Esophagus (tissue), 2 donors: ENCODE data around the gene MCTP2. TPM values are rescaled to one million over a fixed set of nuclear protein-coding genes. Genes with fewer than 3 reads are reported as not detected.

Experiments used
- H3K27ac ChIP-seq, 2 donors: one replicate each; pipeline ENCODE4 v1.5.1; 2013; ENCODE audit warnings: low read depth in 2 of 2, mild to moderate bottlenecking in 2 of 2, inconsistent platforms in 1 of 2, low read length in 1 of 2, moderate library complexity in 1 of 2
- H3K27me3 ChIP-seq, 2 donors: one replicate each; pipeline ENCODE4 v1.6.1; 2013; ENCODE audit warnings: low read length in 2 of 2, control low read depth in 1 of 2, mild to moderate bottlenecking in 1 of 2; ENCODE audit not compliant: insufficient read depth in 2 of 2, control insufficient read depth in 1 of 2
- H3K36me3 ChIP-seq, 2 donors: one replicate each; pipeline ENCODE4 v1.6.1; 2013; ENCODE audit warnings: low read length in 1 of 2; ENCODE audit not compliant: control insufficient read depth in 2 of 2, insufficient read depth in 2 of 2
- H3K4me1 ChIP-seq, 2 donors: one replicate each; pipeline ENCODE4 v1.6.1; 2013; ENCODE audit warnings: low read length in 1 of 2; ENCODE audit not compliant: control insufficient read depth in 2 of 2, insufficient read depth in 2 of 2
- H3K4me3 ChIP-seq, 2 donors: one replicate each; pipeline ENCODE4 v1.5.1; 2013; ENCODE audit warnings: low read length in 2 of 2, mild to moderate bottlenecking in 2 of 2, low read depth in 1 of 2, moderate library complexity in 1 of 2
- H3K9me3 ChIP-seq, 2 donors: one replicate each; pipeline ENCODE4 v1.6.1; 2013; ENCODE audit warnings: mild to moderate bottlenecking in 2 of 2, low read depth in 1 of 2, low read length in 1 of 2, moderate library complexity in 1 of 2; ENCODE audit not compliant: control insufficient read depth in 2 of 2, insufficient read depth in 1 of 2
- WGBS, 2 donors: extraction: QIAGEN DNeasy Blood & Tissue Kit; methylation state at CpG; one replicate each; pipeline ENCODE4 v1.1.7; 2013; 5-methylcytosine and 5-hydroxymethylcytosine counted together
- polyA plus RNA-seq, 2 donors: library from polyadenylated mRNA; stranded (reverse); fragments of 200-250 nt; gene quantifications; one replicate each; pipeline ENCODE4 v1.2.3, GENCODE V29; 2013
- donor health status: healthy with polysubstance abuse.
- donor health status: Bipolar disorder and iron deficiency.

MCTP2 gene
- polyA plus RNA-seq, 2 donors, result 2.4 to 2.5 TPM

DNA sequence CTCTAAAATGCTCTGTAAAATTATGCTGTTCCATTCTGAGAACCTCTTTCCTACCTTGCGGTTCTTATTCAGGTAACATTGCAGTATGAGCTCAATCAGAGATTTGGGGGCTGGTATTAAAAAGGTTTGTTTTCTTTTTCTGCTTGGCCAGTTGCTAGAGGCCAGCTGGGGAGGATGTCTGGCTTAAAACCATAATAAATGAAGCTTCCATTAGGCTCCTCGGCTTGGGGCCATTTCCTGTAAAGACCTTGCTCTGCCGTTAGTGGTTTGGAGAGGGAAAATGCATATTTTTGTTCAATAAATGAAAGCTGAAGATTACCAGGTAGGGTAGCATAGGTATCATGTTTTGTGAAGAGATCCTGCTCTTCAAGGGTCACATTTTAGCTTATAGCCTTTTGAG is 55.2 kb downstream of the MCTP2 start:
- Histone ChIP-seq H3K4me3 (no peak overlapping the region), H3K27me3 (no peaks in the 10 kb centered on the region), H3K36me3 (no peaks in the 10 kb centered on the region), H3K4me1 (peaks cover 0 to 3% of the 10 kb centered on the region in 2 donors), H3K27ac (no peak overlapping the region), H3K9me3 (no peaks in the 10 kb centered on the region)
- 41 to 46% methylated on average over 3 of the region's 3 CpGs for WGBS, 2 donors

DNA sequence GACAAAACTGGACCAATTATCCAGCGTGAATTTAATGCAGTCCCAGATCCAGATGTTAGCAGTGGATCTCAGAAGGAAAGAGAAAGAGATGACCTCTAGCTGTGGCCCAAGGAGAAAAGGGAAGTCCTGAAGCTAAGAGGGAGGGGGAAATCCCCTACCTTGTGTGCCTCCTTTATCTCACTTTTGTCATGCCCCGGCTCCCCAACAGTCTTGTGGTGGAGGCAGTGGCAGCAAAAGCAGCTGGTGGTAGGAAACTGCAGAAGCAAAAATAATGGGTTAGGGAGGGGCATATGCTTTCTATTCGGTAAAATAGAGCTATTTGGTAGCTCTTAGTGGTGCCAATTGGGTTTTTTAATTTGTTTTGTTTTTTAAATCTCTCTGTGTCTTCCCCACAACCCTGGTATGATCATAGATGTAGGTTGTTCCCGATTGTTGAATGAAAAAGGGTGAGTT is 56.5 kb downstream of the MCTP2 start:
- Histone ChIP-seq H3K4me3 (no peak overlapping the region), H3K27me3 (no peaks in the 10 kb centered on the region), H3K27ac (no peak overlapping the region), H3K36me3 (no peaks in the 10 kb centered on the region), H3K4me1 (peaks cover 0 to 3% of the 10 kb centered on the region in 2 donors), H3K9me3 (no peaks in the 10 kb centered on the region)
- WGBS, 2 donors, result 65 to 77% methylated on average over 4 of the region's 4 CpGs

DNA sequence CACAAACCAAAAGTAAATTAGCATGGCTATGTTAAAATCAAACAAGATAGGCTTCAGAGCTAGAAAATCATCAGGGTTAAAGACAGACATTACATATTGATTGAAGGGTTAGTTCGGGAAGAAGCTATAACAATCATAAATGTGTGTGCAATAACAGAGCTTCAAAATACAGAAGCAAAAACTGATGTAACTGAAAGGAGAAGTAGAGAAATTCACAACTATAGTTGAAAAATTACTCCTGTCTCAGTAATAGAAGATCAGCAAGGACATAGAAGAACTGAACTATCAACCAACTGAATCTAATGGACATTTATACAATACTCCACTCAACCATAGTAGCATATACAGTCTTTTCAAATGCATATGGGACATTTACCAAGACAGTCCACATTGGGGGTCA is 59.4 kb downstream of the MCTP2 start:
- Histone ChIP-seq H3K27ac (no peak overlapping the region), H3K4me1 (peaks cover 0 to 3% of the 10 kb centered on the region in 2 donors)
- WGBS, 2 donors, result 84 to 88% methylated on average over 1 of the region's 1 CpG

DNA sequence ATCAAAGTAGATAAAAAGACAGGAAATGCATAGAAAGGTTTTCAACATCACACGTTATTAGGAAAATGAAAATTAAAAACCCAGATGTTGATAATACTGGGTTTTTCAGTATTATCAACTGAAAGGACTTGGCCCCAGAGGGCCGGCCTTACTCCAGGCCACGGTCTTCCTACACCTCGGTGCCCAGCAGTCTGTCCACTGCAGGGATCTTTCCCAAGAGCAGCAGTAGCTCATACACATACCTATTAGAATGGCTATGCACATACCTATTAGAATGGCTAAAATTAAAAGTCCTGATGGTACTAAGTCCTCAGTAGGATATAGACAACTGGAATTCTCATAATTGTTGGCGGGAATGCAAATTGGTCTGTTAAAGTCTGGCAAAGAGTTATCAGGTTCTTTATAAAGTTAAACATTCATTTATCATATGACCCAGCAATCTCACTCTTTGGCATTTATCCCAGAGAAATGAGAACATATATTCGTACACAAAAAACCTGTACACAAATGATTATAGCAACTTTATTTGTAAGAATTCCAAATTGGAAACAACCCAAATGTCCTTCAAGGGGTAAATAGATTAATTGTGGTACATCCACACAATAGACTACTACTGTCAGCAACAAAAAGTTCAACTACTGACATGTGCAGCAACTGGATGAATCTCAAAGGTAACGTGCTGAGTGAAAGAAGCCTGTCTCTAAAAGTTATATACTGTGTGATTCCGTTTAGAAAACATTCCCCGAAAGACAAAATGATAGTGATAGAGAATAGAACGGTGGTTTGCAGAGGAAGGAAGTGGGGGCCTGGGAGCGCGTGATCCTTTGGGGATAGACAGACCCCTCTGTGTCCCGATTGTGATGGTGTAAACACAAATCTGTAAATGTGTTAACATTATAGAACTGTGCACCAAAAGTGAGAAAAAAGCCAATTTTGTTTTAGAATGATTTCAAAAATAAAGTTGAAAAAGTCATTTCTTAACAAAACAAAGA is 62.3 kb downstream of the MCTP2 start:
- Histone ChIP-seq H3K4me3 (no peak overlapping the region), H3K36me3 (no peaks in the 10 kb centered on the region)
- 56 to 68% methylated on average over 13 of the region's 13 CpGs for WGBS, 2 donors

More for the DNA sequence above, 59.4 kb downstream of the MCTP2 start:
- no peaks in the 10 kb centered on the region for H3K27me3 ChIP-seq
- no peaks in the 10 kb centered on the region for H3K9me3 ChIP-seq
- no peak overlapping the region for H3K4me3 ChIP-seq
- H3K36me3 ChIP-seq, result no peaks in the 10 kb centered on the region

DNA sequence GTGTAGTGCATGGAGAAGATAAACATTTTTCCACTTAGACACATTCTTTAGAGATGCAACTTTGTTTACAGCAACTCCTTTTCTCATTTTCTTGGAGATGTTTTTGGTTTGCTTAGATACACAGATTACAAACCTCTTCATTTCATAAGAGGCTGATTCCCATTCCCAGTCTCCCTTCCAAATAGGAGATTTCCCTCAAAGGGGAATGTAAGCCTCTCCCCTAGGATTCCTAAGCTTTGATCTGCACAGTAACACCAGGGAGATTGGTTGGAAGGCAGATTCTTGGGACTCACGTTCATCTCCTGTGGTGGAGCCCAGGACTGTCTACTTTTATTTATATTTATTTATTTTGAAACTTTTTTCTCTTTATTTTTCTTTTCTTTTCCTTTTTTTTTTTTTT is 63.2 kb downstream of the MCTP2 start:
- 61 to 64% methylated on average over 1 of the region's 1 CpG for WGBS, 2 donors
- Histone ChIP-seq H3K27me3 (no peaks in the 10 kb centered on the region), H3K4me1 (no peaks in the 10 kb centered on the region), H3K36me3 (no peaks in the 10 kb centered on the region), H3K4me3 (no peak overlapping the region), H3K9me3 (no peaks in the 10 kb centered on the region), H3K27ac (no peak overlapping the region)

More for the DNA sequence above, 62.3 kb downstream of the MCTP2 start:
- Histone ChIP-seq H3K27ac (no peak overlapping the region), H3K9me3 (no peaks in the 10 kb centered on the region), H3K27me3 (no peaks in the 10 kb centered on the region), H3K4me1 (no peaks in the 10 kb centered on the region)

DNA sequence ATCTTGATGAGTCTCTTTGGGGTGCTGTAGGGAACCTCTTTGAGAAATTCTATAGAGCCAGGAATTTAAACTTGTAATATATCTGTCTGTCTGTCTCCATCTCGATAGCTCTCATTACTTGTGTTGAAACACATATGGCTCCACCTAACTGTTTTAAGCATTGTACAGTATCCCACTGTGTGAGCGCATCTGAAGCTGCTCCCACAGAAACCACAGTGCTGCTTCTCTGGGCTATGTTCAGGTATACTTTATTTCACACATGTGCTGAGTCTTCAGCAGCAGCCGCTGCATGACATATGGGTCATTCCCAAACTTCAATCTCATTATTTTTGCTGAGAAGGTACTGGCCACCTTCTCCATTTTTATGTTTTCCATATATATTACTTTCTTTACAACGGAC is 63.9 kb downstream of the MCTP2 start:
- WGBS, 2 donors, result 90 to 95% methylated on average over 4 of the region's 4 CpGs
- no peaks in the 10 kb centered on the region for H3K36me3 ChIP-seq
- H3K4me1 ChIP-seq, result no peaks in the 10 kb centered on the region
- H3K4me3 ChIP-seq, result no peak overlapping the region
- no peaks in the 10 kb centered on the region for H3K9me3 ChIP-seq
- H3K27ac ChIP-seq, result no peak overlapping the region
- no peaks in the 10 kb centered on the region for H3K27me3 ChIP-seq

DNA sequence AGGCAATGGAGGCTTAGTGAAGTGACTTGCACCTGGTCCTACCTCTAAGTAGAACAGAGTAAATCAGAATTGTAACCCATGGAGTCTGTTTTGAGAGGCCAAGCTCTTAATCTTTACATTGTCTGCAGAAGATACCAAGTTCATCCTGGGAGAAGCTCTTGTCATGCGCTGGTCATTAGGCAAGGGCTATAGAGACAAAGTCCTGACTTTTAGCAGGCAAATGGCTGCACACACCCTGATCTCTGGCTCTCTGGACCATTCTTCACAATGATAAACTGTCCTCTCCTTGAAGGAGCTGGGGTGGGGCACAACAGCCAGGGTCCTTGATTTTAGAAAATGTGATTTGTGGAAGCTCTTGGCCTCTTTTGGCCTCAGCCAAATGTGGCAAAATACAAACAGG is 65.4 kb downstream of the MCTP2 start:
- 92 to 97% methylated on average over 1 of the region's 1 CpG for WGBS, 2 donors
- Histone ChIP-seq H3K36me3 (no peaks in the 10 kb centered on the region), H3K4me3 (no peak overlapping the region), H3K4me1 (no peaks in the 10 kb centered on the region), H3K27ac (no peak overlapping the region), H3K9me3 (no peaks in the 10 kb centered on the region), H3K27me3 (no peaks in the 10 kb centered on the region)

DNA sequence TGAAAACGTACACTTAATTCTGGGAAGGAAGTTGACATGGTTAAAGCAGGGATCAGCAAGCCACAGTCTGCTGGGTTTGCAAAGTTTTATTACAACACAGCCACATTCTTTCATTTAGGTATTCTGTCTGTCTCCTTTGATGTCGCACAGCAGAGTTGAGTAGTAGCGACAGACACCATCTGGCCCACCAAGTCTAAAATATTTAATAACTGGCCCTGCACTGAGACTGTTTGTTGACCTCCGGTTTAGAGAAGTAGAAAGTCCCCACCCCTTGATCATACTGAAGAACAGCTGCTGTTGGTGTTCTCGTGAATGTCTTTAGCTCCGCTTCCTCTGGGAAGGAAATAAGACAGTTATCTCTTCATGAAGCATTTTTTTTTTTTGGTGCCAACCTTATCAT is 66.2 kb downstream of the MCTP2 start:
- WGBS, 2 donors, result 64 to 66% methylated on average over 6 of the region's 6 CpGs
- Histone ChIP-seq H3K4me3 (no peak overlapping the region), H3K27ac (no peak overlapping the region)

DNA sequence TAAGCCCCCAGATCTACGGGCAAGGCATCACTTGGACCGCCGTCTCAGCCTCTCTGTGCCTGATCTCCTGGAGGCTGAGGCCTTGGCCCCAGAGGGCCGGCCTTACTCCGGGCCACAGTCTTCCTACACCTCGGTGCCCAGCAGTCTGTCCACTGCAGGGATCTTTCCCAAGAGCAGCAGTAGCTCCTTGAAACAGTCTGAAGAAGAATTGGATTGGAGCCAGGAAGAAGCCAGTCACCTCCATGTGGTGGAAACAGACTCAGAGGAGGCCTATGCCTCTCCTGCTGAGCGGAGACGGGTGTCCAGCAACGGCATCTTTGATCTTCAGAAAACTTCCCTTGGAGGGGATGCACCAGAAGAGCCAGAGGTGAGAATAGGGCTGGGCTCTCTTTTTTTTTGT is 67.0 kb downstream of the MCTP2 start:
- no peaks in the 10 kb centered on the region for H3K27me3 ChIP-seq
- H3K27ac ChIP-seq, result no peak overlapping the region
- no peaks in the 10 kb centered on the region for H3K9me3 ChIP-seq
- WGBS, 2 donors, result 94 to 96% methylated on average over 9 of the region's 9 CpGs
- no peak overlapping the region for H3K4me3 ChIP-seq
- H3K4me1 ChIP-seq, result no peaks in the 10 kb centered on the region
- H3K36me3 ChIP-seq, result no peaks in the 10 kb centered on the region

More for the DNA sequence above, 66.2 kb downstream of the MCTP2 start:
- Histone ChIP-seq H3K9me3 (no peaks in the 10 kb centered on the region), H3K36me3 (no peaks in the 10 kb centered on the region), H3K4me1 (no peaks in the 10 kb centered on the region), H3K27me3 (no peaks in the 10 kb centered on the region)

DNA sequence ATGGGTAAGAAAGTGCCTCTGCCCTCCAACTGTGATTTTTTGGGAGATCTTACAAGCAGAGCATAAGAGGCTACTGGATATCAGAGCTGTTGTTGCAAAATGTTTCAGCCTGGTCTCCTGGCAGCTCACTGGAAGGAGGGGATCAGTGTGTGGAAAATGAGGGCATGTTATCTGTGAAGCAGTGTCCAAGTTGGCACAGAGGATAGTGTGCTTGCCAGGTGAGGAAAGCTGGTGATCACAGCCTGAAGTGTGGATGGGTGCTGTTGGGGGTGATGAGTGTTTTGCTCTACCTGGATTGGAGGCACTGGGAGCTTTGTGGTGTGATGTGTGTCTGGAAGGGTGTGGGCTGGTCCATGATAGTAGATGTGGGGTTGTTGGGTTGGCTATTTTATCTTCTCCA is 69.3 kb downstream of the MCTP2 start:
- H3K4me3 ChIP-seq, result no peak overlapping the region
- H3K27ac ChIP-seq, result no peak overlapping the region
- H3K27me3 ChIP-seq, result no peaks in the 10 kb centered on the region
- H3K9me3 ChIP-seq, result no peaks in the 10 kb centered on the region
- H3K36me3 ChIP-seq, result no peaks in the 10 kb centered on the region
- no peaks in the 10 kb centered on the region for H3K4me1 ChIP-seq
